GM12878 (cell line): ENCODE results near the gene NDE1. TPM values are rescaled to one million over a fixed set of nuclear protein-coding genes. Genes with fewer than 3 reads are reported as not detected.

Source experiments
- ATF7 ChIP-seq: fragments of 450-650 bp; IDR thresholded peaks from 2 replicates; pipeline ENCODE4 v1.6.1; 2016; ENCODE audit warnings: low read depth, mild to moderate bottlenecking
- BACH1 ChIP-seq: fragments of 450-650 bp; IDR thresholded peaks from 2 replicates; pipeline ENCODE4 v1.6.1; 2017; ENCODE audit warnings: mild to moderate bottlenecking, borderline replicate concordance
- BCLAF1 ChIP-seq: fragments of 450-650 bp; IDR thresholded peaks from 2 replicates; pipeline ENCODE4 v1.6.1; 2017; ENCODE audit warnings: antibody characterized with exemption, mild to moderate bottlenecking, moderate library complexity
- CEBPB ChIP-seq, 2 experiments: fragments of 150-350 bp in 1 of 2; IDR thresholded peaks; 2 replicates each; pipeline ENCODE4 v1.6.1; 2012 to 2014; ENCODE audit warnings: low read depth in 2 of 2, low read length in 2 of 2, borderline replicate concordance in 1 of 2, inconsistent platforms in 1 of 2
- E2F8 ChIP-seq: fragments of 450-650 bp; IDR thresholded peaks from 2 replicates; pipeline ENCODE4 v1.6.1; 2018; ENCODE audit warnings: mild to moderate bottlenecking, low read depth, moderate library complexity; ENCODE audit not compliant: partially characterized antibody
- EGR1 ChIP-seq, 2 experiments: IDR thresholded peaks; 1 replicate in 1 of 2; 2 replicates in 1 of 2; pipeline ENCODE4 v1.6.1; 2011 to 2012; ENCODE audit warnings: low read depth in 2 of 2, low read length in 2 of 2, borderline replicate concordance in 1 of 2, mild to moderate bottlenecking in 1 of 2, moderate library complexity in 1 of 2
- ESRRA ChIP-seq: IDR thresholded peaks from 2 replicates; pipeline ENCODE4 v1.6.1; 2012; ENCODE audit warnings: mild to moderate bottlenecking, low read length, improper control_type of control experiment
- FOXK2 ChIP-seq: fragments of 450-650 bp; IDR thresholded peaks from 2 replicates; pipeline ENCODE4 v1.6.1; 2017; ENCODE audit warnings: mild to moderate bottlenecking, moderate library complexity
- IRF3 ChIP-seq: fragments of 450-650 bp; IDR thresholded peaks from 2 replicates; pipeline ENCODE4 v1.6.1; 2014; ENCODE audit warnings: mild to moderate bottlenecking
- IRF5 ChIP-seq: fragments of 450-650 bp; IDR thresholded peaks from 2 replicates; pipeline ENCODE4 v1.6.1; 2017; ENCODE audit warnings: borderline replicate concordance
- KLF5 ChIP-seq: fragments of 450-650 bp; IDR thresholded peaks from 2 replicates; pipeline ENCODE4 v1.6.1; 2014; ENCODE audit warnings: mild to moderate bottlenecking; ENCODE audit not compliant: partially characterized antibody
- LARP7 ChIP-seq: fragments of 450-650 bp; IDR thresholded peaks from 2 replicates; pipeline ENCODE4 v1.6.1; 2017; ENCODE audit warnings: mild to moderate bottlenecking
- MYB ChIP-seq: fragments of 150-350 bp; IDR thresholded peaks from 2 replicates; pipeline ENCODE4 v1.6.1; 2014; ENCODE audit warnings: mild to moderate bottlenecking, low read depth, low read length, borderline replicate concordance
- PML ChIP-seq: IDR thresholded peaks from 2 replicates; pipeline ENCODE4 v1.6.1; 2012; ENCODE audit warnings: low read length, inconsistent platforms
- SPI1 ChIP-seq: IDR thresholded peaks from 2 replicates; pipeline ENCODE4 v1.6.1; 2011; ENCODE audit warnings: low read depth, mild to moderate bottlenecking, low read length, moderate library complexity, borderline replicate concordance; ENCODE audit not compliant: insufficient read depth
- SRF ChIP-seq, 2 experiments: IDR thresholded peaks; 2 replicates each; pipeline ENCODE4 v1.6.1; 2011; ENCODE audit warnings: low read depth in 2 of 2, low read length in 2 of 2, mild to moderate bottlenecking in 1 of 2, moderate library complexity in 1 of 2
- TCF12 ChIP-seq: IDR thresholded peaks from 2 replicates; pipeline ENCODE4 v1.6.1; 2011; ENCODE audit warnings: low read depth, mild to moderate bottlenecking, low read length
- YBX1 ChIP-seq: fragments of 450-650 bp; IDR thresholded peaks from 2 replicates; pipeline ENCODE4 v1.6.1; 2016; ENCODE audit warnings: antibody characterized with exemption
- ZBED1 ChIP-seq: IDR thresholded peaks from 2 replicates; pipeline ENCODE4 v1.6.1; 2016; ENCODE audit warnings: borderline replicate concordance
- polyA plus RNA-seq, 11 experiments: library from polyadenylated mRNA; depleted of rRNA in 4 of 11; unstranded in 6 of 11; stranded (reverse) in 5 of 11; fragments of >200 nt; fragmentation: Nextera tagmentation in 4 of 11; fragmentation: Illumina TruSeq in 1 of 11; extraction: Ambion mirVana in 4 of 11; extraction: Trizol in 1 of 11; gene quantifications; 1 replicate in 1 of 11; 2 replicates in 10 of 11; pipeline versions ENCODE4 v1.2.1 to v1.2.3, GENCODE V29; 2011 to 2016; ENCODE audit warnings: inconsistent platforms in 2 of 11, missing spikeins in 2 of 11, low read depth in 1 of 11
- total RNA-seq, 4 experiments: library from RNA; depleted of rRNA in 3 of 4; stranded (reverse); fragments of >200 nt in 3 of 4; fragmentation: Illumina TruSeq in 1 of 4; extraction: Trizol in 1 of 4; gene quantifications; 2 replicates each; pipeline versions ENCODE4 v1.2.1 to v1.2.3, GENCODE V29; 2013 to 2021

Gene NDE1
- total and polyA plus RNA-seq, 10 of the 15 experiments (the other 5 are each of a cell fraction or from before 2014, with no cell fraction given): 5.7 to 148 (median 87.8) TPM

GRCh38 chr16:15642557-15643047 lies 7.4 kb upstream of the NDE1 start (continued):
- TF ChIP-seq EGR1 (IDR thresholded peaks at IDR 0.05; ENCODE audit: borderline replicate concordance in 1 of 2, low read depth in 2 of 2, low read length in 2 of 2) (no peak), TCF12 (peak; percentile 55; the same call in 1 of the 2 replicates), IRF3 (no peak), ESRRA (0 out of 2 replicates have a peak, but pooled peaks have one; percentile 52), PML (no peak), BCLAF1 (peak; percentile 83), LARP7 (peak; percentile 24; the same call in 1 of the 2 replicates), YBX1 (no peak), FOXK2 (peak; percentile 94), CEBPB (IDR thresholded peaks at IDR 0.05; ENCODE audit: borderline replicate concordance in 1 of 2, low read depth in 2 of 2, low read length in 2 of 2) (no peak), IRF5 (no peak), ZBED1 (no peak; the same call in 1 of the 2 replicates), MYB (no peak), KLF5 (peak; percentile 66), SRF (IDR thresholded peaks at IDR 0.05; ENCODE audit: low read depth in 2 of 2, low read length in 2 of 2) (no peak), ATF7 (peak; percentile 87), E2F8 (no peak), SPI1 (no peak), BACH1 (peak; percentile 56)
